GM19043 (cell line): ENCODE results near the gene DNAJC9.
"Not testable (repeated sequence)": the region's sequence is repeated elsewhere in the genome, so short reads cannot be mapped to it uniquely, and the experiment has no call there.

Source experiments
- ATAC-seq: cut with Tn5 transposase; IDR thresholded peaks from one replicate; pipeline ENCODE4 v1.9.1; 2021; ENCODE audit warnings: low read depth; ENCODE audit not compliant: unreplicated experiment

DNAJC9 gene, protein sequence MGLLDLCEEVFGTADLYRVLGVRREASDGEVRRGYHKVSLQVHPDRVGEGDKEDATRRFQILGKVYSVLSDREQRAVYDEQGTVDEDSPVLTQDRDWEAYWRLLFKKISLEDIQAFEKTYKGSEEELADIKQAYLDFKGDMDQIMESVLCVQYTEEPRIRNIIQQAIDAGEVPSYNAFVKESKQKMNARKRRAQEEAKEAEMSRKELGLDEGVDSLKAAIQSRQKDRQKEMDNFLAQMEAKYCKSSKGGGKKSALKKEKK

DNA sequence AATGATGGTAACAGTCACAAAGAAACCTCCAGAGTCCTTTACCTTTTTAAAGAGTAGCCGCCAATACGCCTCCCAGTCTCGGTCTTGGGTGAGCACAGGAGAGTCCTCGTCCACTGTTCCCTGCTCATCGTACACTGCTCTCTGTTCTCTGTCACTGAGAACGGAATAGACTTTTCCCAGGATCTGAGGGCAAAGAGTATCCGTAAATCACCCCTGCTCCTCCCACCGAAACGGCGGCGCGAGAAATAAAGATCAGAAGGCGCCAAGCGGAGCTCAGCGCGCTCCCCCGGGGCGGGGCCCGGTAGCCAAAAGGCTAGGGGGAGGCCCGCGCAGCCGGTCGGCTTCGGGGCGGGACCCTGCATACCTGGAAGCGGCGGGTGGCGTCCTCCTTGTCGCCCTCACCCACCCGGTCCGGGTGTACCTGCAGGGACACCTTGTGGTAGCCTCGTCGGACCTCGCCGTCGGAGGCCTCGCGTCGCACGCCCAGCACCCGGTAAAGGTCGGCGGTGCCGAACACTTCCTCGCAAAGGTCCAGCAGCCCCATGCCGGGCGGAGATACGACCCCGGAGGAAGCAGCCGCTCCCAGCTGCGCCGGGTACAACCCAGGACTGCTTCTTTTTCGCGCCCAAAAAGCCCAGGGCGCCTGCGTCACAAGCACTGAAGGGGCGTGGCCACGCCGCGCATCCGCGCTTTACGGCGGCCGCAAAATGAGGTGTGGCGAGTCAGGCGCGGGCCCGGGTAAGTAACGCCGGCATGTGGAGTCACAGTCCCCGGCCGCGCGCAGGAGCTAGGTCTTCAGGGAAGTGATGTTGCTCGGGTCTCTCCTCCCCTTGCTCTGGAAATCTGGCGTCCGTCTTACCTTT lies at the start of gene DNAJC9:
Gene DNAJC9 (minus strand): TSS at position 610 of the 863 bp plus-strand sequence. CDS start 66 bp downstream, at position 544.
- ATAC-seq: peak; percentile 73

DNA sequence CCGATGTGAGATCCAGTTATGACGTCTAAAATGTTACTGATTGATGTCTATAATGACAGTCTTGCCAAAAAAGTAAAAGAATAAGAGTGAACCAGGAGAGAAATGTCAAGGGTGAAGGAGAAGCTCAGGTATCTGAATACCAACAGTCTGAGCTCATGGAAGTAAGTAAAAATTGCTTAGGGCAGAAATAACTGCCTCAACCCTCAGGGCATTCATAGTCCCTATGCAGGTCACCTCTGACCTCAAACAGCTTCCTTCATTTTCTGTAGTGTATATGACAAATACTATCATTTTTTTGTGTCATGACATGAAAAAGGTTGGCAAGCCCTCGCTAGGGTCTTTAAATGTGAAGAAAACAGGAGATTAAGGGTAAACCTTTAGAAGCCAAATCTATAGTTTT lies 46.4 kb upstream of the DNAJC9 start:
- no peak for ATAC-seq

DNA sequence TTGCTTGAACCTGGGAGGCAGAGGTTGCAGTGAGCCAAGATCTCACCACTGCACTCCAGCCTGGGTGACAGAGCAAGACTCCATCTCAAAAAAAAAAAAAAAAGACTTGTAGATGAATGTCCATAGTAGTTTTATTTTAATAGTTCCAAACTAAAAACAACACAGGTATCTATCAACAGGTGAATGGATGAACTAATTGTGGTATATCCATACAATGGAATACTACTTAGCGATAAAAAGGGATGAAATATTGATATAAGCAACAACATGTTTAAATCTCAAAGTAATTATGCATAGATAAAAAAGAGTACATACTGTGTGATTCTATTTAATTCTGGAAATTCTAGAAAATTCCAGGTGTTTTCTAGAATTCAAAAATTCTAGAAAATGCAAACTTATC lies 42.9 kb upstream of the DNAJC9 start:
- ATAC-seq: no peak

DNA sequence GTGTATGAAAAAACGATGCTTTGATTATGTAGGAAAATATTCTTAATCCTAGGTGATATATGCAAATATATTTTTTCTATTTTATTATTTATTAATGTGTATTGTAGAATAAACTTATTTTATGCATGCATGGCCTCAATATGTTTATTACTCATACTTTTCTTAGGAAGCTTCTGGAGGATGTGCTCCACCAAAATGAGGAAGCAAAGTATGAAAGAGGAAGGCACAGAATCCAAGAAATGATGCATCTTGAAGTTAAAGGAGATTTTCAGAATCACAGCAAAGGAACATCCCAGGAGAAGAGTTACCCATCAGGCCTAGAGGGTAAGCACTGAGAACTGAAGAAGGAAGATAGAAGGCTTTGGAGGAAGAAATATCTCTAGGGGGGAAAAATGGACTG lies 40.4 kb upstream of the DNAJC9 start:
- no peak for ATAC-seq

DNA sequence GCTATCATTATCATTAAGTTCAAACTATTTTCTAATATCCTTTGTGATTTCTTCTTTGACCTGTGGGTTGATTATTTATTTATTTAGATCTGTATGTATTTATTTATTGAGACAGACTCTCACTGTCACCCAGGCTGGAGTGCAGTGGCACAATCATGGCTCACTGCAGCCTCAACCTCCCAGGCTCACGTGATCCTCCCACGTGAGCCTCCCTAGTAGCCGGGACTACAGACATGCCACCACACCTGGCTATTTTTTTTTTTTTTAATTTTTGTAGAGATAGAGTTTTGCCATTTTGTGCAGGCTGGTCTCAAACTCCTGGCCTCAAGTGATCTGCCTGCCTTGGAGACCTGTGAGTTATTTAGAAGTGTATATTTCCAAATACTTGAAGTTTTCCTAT lies 34.0 kb upstream of the DNAJC9 start:
- ATAC-seq: no peak

- no peak for ATAC-seq
These were observed 17.4 kb upstream of the DNAJC9 start for GRCh38 chr10:73264423-73264822.

GRCh38 chr10:73263693-73264347 lies 16.8 kb upstream of the DNAJC9 start:
- no peak for ATAC-seq

GRCh38 chr10:73262880-73263555 lies 16.0 kb upstream of the DNAJC9 start:
- no peak for ATAC-seq

DNA sequence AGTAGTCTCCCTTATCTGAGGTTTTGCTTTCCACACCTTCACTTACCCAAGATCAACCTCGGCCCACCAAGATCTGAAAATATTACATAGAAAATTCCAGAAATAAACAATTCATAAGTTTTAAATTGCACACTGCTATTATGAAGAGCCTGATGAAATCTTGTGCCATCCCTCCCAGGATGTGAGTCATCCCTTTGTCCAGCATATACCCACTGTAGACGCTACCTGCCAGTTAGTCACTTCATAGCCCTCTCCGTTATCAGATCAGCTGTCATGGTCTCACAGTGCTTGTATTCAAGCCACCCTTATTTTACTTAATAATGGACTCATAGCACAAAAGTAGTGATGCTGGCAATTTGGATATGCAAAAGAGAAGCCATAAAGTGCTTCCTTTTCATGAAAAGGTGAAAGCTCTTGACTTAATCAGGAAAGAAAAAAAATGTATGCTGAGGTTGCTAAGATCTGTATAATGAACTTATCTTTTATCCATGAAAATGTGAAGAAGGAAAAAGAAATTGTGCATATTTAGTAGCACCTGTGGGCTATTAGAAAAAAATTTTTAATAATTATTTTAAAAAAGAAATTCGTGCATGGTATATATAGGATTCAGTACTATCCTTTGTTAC lies 15.2 kb upstream of the DNAJC9 start:
- ATAC-seq: no peak

- ATAC-seq: no peak
These were observed 14.4 kb upstream of the DNAJC9 start for GRCh38 chr10:73261362-73261995.

GRCh38 chr10:73258612-73259011 lies 11.6 kb upstream of the DNAJC9 start:
- ATAC-seq: not testable (repeated sequence)

GRCh38 chr10:73253225-73253555 lies 6.1 kb upstream of the DNAJC9 start:
- ATAC-seq: no peak

DNA sequence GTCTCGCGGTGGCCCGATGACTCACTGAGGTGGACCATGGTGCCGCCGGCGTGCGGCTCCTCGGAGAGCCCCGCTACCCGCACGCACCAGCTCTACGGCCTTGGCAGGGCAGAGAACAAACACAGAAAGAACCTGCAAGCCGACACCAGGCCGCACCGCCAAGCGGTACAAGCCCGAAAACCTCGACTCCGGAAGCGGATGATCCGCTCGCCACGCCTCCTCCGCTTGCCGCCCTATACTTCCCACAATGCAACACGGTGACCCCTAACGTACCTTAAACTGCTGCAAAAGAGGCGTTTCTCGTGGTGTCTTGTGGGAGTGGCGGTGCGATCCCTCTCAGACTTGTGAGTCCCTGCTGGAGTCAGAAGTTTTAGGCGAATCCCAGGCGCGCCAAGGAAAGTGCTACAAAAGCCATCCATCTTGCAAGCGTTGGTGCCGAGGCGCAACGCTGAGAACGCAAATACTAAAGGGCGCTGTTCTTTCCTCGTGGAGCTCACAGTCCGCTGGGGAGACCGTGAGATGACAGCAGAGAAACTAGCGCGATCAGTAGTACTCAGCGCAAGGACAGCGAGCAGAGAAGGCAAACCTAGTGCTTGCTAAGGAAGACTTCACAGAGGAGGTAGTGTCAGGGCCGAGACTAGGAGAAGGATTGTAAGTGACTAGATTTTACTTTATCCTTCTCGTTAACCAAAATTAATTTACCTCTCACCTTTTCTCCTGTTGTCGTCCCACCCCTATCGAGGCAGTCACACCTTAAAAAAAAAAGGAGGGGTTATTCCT lies 5.6 kb upstream of the DNAJC9 start, which contains the start of gene MRPS16:
Gene MRPS16 (minus strand): TSS at position 200 of the 780 bp plus-strand sequence. CDS start 162 bp downstream, at position 38.
- peak; percentile 80 for ATAC-seq

GRCh38 chr10:73251683-73252444 lies 4.8 kb upstream of the DNAJC9 start:
- ATAC-seq: peak; percentile 40

DNA sequence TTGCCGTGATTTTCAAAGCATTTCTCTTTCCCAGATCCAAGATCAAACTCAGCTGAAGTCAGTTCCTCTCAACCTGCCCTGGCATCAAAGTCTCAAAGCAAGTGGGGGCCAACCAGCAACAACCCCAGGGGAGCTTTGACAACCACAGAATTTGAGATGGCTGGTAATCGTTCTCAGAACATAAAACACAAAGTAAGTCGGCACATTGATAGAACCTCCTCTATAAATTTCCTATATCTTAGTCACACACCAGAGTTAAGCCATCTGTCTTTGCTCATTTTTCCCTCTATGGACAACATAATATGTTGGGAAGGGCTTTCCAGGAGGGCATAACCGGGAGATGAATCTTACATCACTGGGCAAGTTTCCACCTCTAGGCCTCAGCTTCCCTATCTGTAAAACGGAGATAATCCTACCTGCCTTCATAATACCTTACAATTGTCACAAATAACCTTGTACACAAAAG lies 1.2 kb upstream of the DNAJC9 start:
- no peak for ATAC-seq

DNA sequence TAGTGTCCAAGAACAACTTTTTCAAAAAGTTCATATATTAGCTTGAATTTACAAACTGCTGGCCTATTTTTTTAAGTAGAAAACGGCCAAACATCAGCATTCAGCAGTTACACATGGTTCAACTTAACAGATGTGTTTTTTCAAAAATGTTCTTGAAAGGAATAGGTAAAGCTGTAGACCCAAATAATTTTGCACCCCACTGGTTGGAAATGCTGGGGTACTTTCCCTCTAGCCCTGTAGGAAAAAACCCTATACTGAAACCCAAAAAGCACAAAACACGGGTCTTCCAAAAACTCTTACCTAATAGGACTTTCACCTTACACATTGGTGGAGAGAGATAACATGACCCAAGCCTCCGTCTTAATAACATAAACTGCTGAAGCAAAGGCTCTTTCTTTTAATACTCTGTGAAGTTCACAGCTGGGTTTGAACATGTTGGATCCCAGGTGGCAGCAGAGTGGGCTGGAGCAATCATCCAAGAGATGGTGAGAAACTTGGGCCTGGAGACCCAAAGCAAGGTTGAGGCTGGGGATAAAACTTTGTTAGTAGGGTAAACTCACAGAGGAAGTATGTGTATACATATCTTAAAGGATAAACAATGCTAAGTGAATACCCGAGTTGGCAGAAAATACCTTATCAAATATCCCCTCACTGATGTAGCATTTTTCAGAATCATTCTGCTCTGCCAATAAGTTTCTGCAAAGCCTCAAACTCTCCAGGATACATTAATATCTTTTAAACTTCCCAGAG lies 629 bp upstream of the DNAJC9 start:
- ATAC-seq: no peak

- no peak for ATAC-seq
These were observed 771 bp downstream of the DNAJC9 start for GRCh38 chr10:73246322-73246645.
